Activated naive CD4-positive, alpha-beta T cell treated with anti-CD3 and anti-CD28 coated beads, Interleukin-2, amount 10 ng/mL, durations not matched to agents 7 days and 5 days (primary cell): ENCODE measurements around the gene EFEMP1.

Experiments
- CTCF ChIA-PET: fragments of 350-600 bp; sonication (Branson Sonifier 250); formaldehyde crosslinking; loops from one replicate; lab custom pipeline; 2021; ENCODE audit warnings: antibody characterized with exemption; lab: Charles Lee
- DNase-seq: peaks from one replicate; pipeline ENCODE4 v3.0.0-alpha.2; 2020
- H3K27ac Mint-ChIP-seq: one replicate; pipeline ENCODE4 v1.8.0; 2021; ENCODE audit warnings: mild to moderate bottlenecking, moderate library complexity, mixed read lengths
- H3K27me3 Mint-ChIP-seq: one replicate; pipeline ENCODE4 v1.8.0; 2021; ENCODE audit warnings: mild to moderate bottlenecking, mixed read lengths
- H3K36me3 Mint-ChIP-seq: one replicate; pipeline ENCODE4 v1.8.0; 2021; ENCODE audit warnings: mixed read lengths
- H3K4me1 Mint-ChIP-seq: one replicate; pipeline ENCODE4 v1.8.0; 2021; ENCODE audit warnings: mixed read lengths
- H3K4me3 Mint-ChIP-seq: one replicate; pipeline ENCODE4 v1.8.0; 2021; ENCODE audit warnings: mild to moderate bottlenecking, moderate library complexity, mixed read lengths
- H3K9me3 Mint-ChIP-seq: one replicate; pipeline ENCODE4 v1.8.0; 2021; ENCODE audit warnings: mixed read lengths

Gene EFEMP1

DNA sequence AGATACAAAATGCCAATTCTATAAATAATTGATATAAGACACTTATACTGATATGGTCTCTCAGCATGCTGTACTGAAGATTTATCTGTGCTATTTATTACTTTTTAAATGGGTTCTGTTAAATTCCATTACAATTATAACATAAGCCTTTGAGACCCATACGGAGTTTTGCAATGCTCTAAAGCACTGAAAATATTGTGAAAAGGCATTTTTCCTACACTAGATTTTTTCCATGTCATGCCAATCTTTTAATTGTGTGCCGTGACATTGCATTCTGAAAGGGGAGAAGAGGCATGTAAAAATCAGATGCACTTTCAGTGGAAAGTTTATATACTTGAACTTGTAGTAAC is 46.5 kb downstream of the EFEMP1 start:
- CTCF ChIA-PET, result no interaction called here
- Mint-ChIP-seq H3K4me1 (no peaks in the 10 kb centered on the region), H3K27ac (no peak overlapping the region), H3K4me3 (no peak overlapping the region), H3K9me3 (no peaks in the 10 kb centered on the region), H3K27me3 (no peaks in the 10 kb centered on the region), H3K36me3 (no peaks in the 10 kb centered on the region)
- no peak for DNase-seq

DNA sequence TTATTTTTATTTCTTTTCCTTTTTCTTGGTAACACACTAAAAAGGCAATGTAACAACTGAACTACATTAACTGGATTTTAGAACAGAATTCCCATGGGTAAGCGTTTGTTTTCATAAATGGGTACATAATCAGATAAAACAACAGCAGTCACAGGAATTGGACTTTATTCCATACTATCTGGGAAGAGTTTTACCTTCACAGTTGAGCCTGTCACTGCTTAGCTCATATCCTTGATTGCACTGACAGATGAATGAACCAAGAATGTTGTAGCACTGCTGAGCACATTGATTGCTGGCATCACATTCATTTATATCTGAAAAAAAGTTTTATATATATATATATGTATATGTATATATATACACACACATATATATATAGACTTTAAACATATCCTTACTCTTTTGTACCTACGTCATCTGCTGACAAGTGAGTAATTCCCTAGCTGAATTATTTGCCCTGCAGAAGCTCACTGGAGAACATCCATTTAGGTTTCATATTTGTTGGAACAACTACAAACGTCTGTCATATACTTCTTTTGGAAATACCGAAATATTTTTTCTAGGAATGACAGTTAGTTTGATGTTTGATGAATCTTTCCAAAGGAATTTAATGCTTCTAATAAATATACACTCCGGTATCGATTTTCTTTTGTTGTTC is 47.0 kb downstream of the EFEMP1 start:
- CTCF ChIA-PET, result no interaction called here
- Mint-ChIP-seq H3K9me3 (no peaks in the 10 kb centered on the region), H3K27me3 (no peaks in the 10 kb centered on the region), H3K27ac (no peak overlapping the region), H3K4me3 (no peak overlapping the region), H3K4me1 (no peaks in the 10 kb centered on the region), H3K36me3 (no peaks in the 10 kb centered on the region)
- DNase-seq, result no peak

DNA sequence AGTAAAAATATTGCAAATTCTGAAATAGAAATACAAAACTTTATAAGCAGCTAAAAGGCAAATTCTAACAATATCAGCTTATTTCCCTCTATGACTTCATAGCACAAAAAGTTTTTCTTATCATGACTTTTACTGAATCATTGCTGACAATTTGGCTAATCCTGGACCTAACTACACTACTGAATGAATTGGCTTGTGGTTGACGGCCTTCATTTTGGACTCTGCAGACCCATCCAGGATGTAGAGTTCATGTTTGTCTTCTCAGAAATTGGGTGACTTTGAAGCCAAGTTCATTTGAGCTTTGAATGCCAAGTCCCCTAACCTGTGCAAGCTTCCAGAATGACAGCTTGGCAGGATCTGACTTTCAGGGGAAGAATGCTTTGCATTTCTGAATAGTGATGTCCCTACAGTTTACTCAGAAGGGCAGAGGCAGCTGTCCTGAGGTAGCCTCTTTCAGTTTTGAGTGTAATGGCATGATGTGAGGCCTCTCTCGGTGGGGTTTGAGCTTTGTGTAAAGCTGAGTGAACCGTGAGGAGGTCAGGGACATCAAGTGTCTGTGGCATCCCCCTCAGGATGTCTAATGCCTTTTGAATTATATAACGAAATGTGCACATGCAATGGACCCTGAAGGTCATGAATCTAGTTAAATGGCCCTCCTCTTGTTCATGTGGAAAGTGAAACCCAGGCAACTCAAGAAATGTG is 48.0 kb downstream of the EFEMP1 start:
- DNase-seq, result no peak
- Mint-ChIP-seq H3K4me3 (no peak overlapping the region), H3K36me3 (no peaks in the 10 kb centered on the region), H3K27ac (no peak overlapping the region), H3K4me1 (no peaks in the 10 kb centered on the region), H3K9me3 (no peaks in the 10 kb centered on the region), H3K27me3 (no peaks in the 10 kb centered on the region)
- CTCF ChIA-PET, result no interaction called here

DNA sequence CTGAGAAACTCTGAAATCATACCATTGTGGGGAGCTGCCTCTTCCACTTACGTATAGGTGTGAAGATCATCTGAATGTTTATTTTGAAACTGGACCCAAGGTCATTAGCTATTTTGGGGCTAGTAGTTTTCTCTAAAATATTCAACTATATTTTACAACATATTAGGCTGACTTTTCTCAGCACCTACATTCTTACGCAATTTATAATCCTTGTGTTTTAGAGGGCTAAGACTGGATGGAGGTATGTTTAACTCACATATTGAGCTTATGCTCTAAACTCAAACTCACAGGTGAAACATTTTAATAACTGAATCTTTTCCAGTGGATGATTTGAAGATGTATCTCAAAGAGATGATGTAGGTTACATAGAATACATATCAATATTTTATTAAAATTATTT is 49.2 kb downstream of the EFEMP1 start:
- Mint-ChIP-seq H3K27ac (no peak overlapping the region), H3K36me3 (no peaks in the 10 kb centered on the region), H3K9me3 (no peaks in the 10 kb centered on the region), H3K4me1 (no peaks in the 10 kb centered on the region), H3K27me3 (no peaks in the 10 kb centered on the region), H3K4me3 (no peak overlapping the region)
- no peak for DNase-seq
- CTCF ChIA-PET, result no interaction called here

DNA sequence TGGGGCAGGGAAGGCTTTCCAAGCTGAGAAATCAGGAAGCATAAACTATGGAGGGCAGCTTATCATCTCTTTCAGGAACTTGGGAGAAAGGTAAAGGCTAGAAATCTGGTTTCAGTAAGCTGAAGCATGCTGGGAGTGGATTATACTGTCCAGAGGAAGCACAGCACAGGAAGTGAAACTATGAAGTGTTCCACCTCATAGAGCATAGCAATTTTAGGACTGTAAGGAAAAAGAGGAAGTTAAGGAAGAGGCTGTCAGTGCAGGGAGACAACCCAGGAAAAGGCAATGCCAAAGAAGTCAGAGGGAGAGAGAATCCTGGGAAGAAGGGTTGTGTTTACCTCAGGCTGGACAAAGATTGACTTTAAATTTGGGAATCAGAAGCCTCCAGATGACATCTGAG is 51.9 kb downstream of the EFEMP1 start:
- Mint-ChIP-seq H3K27me3 (no peaks in the 10 kb centered on the region), H3K27ac (no peak overlapping the region), H3K36me3 (no peaks in the 10 kb centered on the region), H3K4me3 (no peak overlapping the region), H3K4me1 (no peaks in the 10 kb centered on the region), H3K9me3 (no peaks in the 10 kb centered on the region)
- no peak for DNase-seq
- CTCF ChIA-PET, result no interaction called here

DNA sequence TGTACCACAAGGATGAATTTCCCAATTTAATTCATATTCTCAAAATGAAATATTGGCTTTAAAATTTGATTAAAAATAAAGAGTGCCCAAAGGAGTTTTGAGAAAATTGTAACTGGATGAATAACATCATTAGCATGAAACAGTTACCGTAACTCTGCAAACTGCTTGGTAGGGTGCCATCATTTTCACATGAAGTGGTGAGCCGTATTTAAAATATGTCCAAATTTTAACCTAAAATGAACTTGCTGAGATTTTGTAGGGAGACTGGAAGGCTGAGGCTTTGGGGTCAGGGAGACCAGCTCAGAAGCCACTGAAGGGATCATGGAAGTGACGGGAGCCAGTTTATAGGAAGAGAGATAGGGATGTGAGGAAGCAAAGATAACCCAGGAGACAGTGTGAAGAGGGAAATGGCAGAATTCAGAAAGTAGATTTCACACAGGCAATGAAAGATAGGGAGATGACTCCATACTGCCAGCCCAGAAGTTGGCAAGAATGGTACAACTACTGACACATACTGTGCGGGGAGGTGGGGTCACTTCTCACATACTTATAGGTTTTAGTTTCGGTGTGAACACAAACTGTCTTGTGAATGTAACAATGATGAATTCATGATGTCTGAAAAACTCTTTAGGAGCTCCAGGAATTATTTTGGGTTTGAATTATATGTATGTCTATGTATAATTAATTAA is 53.8 kb downstream of the EFEMP1 start:
- no peak overlapping the region for H3K27ac Mint-ChIP-seq
- CTCF ChIA-PET, result no interaction called here
- DNase-seq, result no peak
- H3K4me1 Mint-ChIP-seq, result no peaks in the 10 kb centered on the region
- H3K4me3 Mint-ChIP-seq, result no peak overlapping the region
- no peaks in the 10 kb centered on the region for H3K36me3 Mint-ChIP-seq
- no peaks in the 10 kb centered on the region for H3K27me3 Mint-ChIP-seq
- H3K9me3 Mint-ChIP-seq, result no peaks in the 10 kb centered on the region

DNA sequence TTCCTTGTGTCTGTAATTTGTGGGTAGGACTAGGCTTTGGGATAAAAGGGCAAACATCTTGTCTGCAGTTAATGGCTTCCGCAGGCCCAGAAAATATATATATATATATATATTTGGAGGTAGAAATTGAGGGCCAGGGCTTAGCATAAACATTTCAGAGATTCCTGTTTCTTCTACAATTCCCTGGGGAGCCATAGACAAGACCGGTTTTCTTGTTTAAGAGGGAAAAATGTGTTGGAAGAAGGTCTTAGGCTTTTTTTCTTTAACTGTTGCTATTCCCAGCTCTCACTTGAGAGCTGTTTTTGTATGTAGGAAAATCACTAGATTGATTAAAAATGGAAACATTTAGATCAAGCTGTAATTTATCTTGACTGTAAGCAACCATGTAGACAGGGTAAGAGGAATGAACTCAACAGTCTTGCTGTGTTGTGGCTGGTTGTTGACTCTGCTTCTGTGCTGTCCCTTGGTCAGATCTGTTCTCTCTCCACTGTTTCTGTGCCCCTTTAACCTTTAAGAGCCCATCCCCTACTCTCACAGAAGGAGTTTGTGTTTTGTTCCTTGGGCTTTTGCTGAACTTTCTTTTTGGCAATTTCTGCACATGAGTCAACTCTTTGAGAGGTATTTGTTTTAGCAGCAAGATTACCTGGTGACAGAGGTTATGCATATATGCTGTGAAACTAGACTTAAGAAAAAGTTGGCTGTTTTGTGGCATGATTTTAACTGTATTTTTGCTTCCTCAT is 58.3 kb downstream of the EFEMP1 start:
- Mint-ChIP-seq H3K4me1 (no peaks in the 10 kb centered on the region), H3K27ac (no peak overlapping the region), H3K27me3 (no peaks in the 10 kb centered on the region), H3K36me3 (no peaks in the 10 kb centered on the region), H3K9me3 (no peaks in the 10 kb centered on the region), H3K4me3 (no peak overlapping the region)
- DNase-seq, result no peak
- CTCF ChIA-PET, result no interaction called here

DNA sequence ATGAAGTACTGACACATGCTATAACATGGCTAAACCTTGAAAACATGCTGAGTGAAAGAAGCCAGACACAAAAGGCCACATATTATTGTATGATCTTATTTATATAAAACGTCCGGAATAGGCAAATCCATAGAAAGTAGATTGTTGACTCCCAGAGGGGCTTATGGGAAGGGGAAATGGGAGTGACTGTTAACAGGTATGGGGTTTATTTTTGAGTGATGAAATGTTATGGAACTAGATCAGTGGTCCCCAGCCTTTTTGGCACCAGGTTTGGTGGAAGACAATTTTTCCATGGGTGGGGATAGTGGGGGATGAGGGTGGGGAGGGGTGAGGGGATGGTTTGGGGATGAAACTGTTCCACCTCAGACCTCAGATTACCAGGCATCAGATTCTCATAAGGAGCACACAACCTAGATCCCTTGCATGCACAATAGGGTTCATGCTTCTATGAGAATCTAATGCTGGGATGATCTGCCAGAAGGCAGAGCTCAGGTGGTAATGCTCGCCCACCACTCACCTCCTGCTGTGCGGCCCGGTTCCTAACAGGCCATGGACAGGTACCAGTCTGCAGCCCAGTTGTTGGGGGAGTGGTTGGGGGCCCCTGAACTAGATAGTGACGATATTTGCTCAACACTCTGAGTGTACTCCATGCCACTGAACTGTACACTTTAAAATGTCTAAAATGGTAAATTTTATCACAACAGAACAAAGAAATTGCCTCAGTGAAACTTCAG is 59.1 kb downstream of the EFEMP1 start:
- H3K9me3 Mint-ChIP-seq, result no peaks in the 10 kb centered on the region

DNA sequence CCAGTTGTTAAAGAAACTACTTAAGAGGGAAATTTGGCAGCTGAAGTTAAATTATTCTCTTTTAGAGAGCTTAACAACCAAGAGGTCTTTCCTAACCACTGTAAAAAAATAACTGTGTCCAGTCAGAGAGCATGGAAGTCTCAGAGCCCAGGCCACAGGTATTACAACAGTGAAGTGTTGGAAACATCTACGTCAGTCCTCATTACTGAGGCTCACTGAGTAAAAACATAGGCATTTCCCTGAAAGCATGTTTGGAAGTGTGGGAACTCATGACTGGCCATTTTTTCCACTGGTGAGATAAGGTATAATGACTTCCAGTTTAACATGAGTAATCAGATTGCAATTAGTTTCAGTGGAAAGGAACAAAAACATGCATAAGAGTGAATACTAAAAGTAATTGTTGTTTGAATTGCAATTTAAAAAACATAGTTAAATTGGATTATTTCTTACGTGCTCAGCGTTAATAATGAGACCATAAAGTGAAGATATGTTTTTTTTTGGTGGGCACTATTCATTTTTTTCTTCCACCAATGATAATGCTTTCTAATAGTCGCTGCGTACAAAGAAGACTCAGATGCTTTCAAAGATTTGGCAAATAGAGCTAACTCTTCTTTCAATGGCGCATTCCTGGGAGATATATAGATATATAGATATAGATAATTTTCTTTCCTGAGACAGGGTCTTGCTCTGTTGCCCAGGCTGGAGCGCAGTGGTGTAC is 60.8 kb downstream of the EFEMP1 start:
- H3K27ac Mint-ChIP-seq, result no peak overlapping the region
- DNase-seq, result no peak
- H3K4me3 Mint-ChIP-seq, result no peak overlapping the region
- CTCF ChIA-PET, result no interaction called here
- no peaks in the 10 kb centered on the region for H3K4me1 Mint-ChIP-seq
- no peaks in the 10 kb centered on the region for H3K36me3 Mint-ChIP-seq
- no peaks in the 10 kb centered on the region for H3K27me3 Mint-ChIP-seq
- no peaks in the 10 kb centered on the region for H3K9me3 Mint-ChIP-seq

More for the DNA sequence above, 59.1 kb downstream of the EFEMP1 start:
- CTCF ChIA-PET, result no interaction called here
- no peak for DNase-seq
- H3K27me3 Mint-ChIP-seq, result no peaks in the 10 kb centered on the region
- no peaks in the 10 kb centered on the region for H3K36me3 Mint-ChIP-seq
- H3K4me1 Mint-ChIP-seq, result no peaks in the 10 kb centered on the region
- no peak overlapping the region for H3K4me3 Mint-ChIP-seq
- no peak overlapping the region for H3K27ac Mint-ChIP-seq

DNA sequence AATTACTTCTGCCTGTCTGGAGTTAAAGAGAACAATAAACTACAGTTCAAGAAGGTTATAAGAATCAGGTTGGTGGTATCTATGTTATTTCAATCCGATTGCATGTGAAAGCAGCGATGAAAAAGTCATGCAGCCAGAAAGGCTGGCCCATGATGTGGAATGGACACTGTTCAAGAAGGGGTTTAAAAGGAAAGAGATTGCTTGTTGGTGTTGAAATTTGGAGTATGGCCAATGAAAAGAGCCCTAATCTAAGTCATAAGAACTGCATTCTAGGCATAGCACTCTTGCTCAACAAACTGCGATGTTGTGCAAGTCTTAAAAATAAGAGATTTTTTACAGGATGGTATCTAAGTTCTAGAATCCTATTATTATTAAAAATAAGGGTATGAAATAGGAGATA is 61.3 kb downstream of the EFEMP1 start:
- no peaks in the 10 kb centered on the region for H3K27me3 Mint-ChIP-seq
- no peak for DNase-seq
- no peak overlapping the region for H3K4me3 Mint-ChIP-seq
- no peaks in the 10 kb centered on the region for H3K36me3 Mint-ChIP-seq
- CTCF ChIA-PET, result no interaction called here
- no peaks in the 10 kb centered on the region for H3K9me3 Mint-ChIP-seq
- no peaks in the 10 kb centered on the region for H3K4me1 Mint-ChIP-seq
- no peak overlapping the region for H3K27ac Mint-ChIP-seq

DNA sequence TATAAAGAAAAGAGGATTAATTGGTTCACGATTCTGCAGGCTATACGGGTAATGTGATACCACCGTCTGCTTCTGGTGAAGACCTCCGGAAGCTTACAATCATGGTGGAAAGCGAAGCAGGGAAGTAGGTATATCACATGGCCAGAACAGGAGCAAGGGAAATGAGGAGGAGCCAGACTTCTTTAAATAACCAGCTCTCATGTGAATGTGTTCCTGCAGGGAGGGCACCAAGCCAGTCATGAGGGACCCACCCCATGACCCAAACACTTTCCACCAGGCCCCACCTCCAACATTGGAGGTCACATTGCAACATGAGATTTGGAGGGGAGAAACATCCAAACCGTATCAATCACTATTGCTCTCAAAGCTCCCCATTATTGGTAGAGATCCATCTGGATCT is 61.8 kb downstream of the EFEMP1 start:
- Mint-ChIP-seq H3K4me1 (no peaks in the 10 kb centered on the region), H3K9me3 (no peaks in the 10 kb centered on the region), H3K4me3 (no peak overlapping the region), H3K27ac (no peak overlapping the region), H3K27me3 (no peaks in the 10 kb centered on the region), H3K36me3 (no peaks in the 10 kb centered on the region)
- no peak for DNase-seq
- CTCF ChIA-PET, result no interaction called here

DNA sequence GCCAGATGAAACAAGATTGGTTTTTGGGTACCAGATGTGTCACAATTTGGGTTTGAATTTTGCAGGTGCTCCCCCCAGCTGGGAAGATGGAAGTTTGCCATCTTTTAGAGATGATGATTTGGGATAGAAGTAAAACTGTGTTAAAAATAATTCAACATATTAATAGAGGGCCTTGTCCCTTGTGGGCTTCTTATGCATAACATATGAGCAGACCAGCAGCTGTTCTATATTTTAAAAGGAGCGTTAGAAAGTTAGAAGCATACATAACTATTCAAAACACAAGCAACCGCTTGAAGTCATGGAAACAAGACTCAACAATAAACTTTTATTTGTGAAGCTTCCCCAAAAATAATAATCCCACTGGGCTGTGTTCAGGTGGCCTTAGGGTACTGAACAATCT is 62.8 kb downstream of the EFEMP1 start:
- H3K9me3 Mint-ChIP-seq, result no peaks in the 10 kb centered on the region
- CTCF ChIA-PET, result no interaction called here
- no peaks in the 10 kb centered on the region for H3K4me1 Mint-ChIP-seq
- DNase-seq, result no peak
- H3K27ac Mint-ChIP-seq, result no peak overlapping the region
- no peak overlapping the region for H3K4me3 Mint-ChIP-seq
- H3K36me3 Mint-ChIP-seq, result no peaks in the 10 kb centered on the region
- H3K27me3 Mint-ChIP-seq, result no peaks in the 10 kb centered on the region

DNA sequence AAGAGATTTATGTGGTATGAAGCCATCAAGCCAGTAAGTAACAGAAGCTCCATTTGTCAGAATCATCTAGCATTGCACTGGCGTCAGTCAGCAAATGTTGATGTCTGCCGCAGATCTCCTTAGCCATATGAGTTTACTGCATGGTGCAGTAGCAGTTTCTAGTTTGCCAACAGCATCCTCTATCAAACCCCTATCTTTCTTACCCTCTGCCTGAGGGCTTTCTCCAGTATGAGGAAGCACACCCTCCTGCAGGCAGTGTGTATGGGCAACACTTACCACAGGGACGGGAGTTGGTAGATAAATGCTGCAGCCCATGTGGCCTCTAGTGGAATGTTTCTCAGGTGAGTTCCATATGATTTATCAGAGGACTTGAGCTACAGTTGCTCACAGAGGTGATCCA is 63.7 kb downstream of the EFEMP1 start:
- Mint-ChIP-seq H3K36me3 (no peaks in the 10 kb centered on the region), H3K9me3 (no peaks in the 10 kb centered on the region), H3K27ac (no peak overlapping the region), H3K4me1 (no peaks in the 10 kb centered on the region), H3K27me3 (no peaks in the 10 kb centered on the region), H3K4me3 (no peak overlapping the region)
- no peak for DNase-seq
- CTCF ChIA-PET, result no interaction called here

DNA sequence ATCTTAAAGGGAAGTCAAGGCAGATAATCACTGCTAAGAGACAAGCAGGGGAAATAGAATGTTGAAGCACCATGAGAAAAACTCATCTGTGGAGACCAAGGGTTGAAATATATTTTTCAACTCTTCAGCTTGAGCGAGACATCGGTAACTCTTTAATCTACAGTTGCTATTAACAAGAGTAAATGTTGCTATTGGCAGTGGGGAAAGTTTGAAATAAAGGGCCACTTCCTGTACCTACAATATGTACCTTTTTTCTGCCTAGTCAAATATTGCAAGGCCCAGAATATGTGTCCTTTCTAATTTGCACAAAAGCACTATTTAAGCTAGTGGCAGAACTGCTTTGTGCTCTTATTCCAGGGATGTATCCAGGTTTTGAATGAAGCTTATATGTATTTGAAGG is 65.8 kb downstream of the EFEMP1 start:
- Mint-ChIP-seq H3K36me3 (no peaks in the 10 kb centered on the region), H3K27me3 (no peaks in the 10 kb centered on the region), H3K9me3 (peaks cover 2% of the 10 kb centered on the region), H3K27ac (no peak overlapping the region), H3K4me3 (no peak overlapping the region), H3K4me1 (no peaks in the 10 kb centered on the region)
- CTCF ChIA-PET, result no interaction called here
- DNase-seq, result no peak
